Stomach (tissue), 4 donors: Measurements from ENCODE around the gene TLR1.

ENCODE experiments used
- POLR2A ChIP-seq, 4 donors: fragments of 450-650 bp; IDR thresholded peaks; one replicate each; pipeline ENCODE4 v1.6.1; 2016; ENCODE audit warnings: antibody characterized with exemption in 4 of 4, control low read depth in 2 of 4, mild to moderate bottlenecking in 1 of 4, moderate library complexity in 1 of 4
- TF ChIP-seq, protein P1 (sequence below), 7 experiments: fragments of 450-650 bp in 4 of 7; fragments of 200-600 bp in 3 of 7; sonication (generic) in 3 of 7; IDR thresholded peaks; one replicate each; pipeline ENCODE4 v1.5.1; 2016 to 2019; ENCODE audit warnings: antibody characterized with exemption in 7 of 7, control low read depth in 2 of 7, mild to moderate bottlenecking in 1 of 7

DNA sequence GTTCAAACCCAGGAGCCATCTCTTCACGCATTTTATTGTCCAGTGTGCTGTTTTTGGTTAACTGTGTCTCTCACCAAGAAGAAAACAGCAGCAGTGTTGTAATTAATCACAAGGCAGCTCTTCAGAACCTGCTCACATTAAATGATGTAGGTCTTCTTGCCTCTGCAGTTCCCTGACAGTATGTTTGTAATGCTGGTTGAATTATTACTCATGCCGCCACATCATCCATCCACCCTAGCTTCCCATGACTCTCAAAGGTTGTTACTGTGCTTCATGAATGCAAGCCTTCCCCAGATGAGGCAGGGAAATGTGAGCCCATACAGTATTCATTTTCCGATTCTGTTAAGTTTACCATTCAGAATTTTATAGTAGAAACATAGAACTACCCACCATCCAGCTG is 39.2 kb downstream of the TLR1 start:
- TF ChIP-seq, protein P1, sequence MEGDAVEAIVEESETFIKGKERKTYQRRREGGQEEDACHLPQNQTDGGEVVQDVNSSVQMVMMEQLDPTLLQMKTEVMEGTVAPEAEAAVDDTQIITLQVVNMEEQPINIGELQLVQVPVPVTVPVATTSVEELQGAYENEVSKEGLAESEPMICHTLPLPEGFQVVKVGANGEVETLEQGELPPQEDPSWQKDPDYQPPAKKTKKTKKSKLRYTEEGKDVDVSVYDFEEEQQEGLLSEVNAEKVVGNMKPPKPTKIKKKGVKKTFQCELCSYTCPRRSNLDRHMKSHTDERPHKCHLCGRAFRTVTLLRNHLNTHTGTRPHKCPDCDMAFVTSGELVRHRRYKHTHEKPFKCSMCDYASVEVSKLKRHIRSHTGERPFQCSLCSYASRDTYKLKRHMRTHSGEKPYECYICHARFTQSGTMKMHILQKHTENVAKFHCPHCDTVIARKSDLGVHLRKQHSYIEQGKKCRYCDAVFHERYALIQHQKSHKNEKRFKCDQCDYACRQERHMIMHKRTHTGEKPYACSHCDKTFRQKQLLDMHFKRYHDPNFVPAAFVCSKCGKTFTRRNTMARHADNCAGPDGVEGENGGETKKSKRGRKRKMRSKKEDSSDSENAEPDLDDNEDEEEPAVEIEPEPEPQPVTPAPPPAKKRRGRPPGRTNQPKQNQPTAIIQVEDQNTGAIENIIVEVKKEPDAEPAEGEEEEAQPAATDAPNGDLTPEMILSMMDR (IDR thresholded peaks at IDR 0.05) = no peak
- TF ChIP-seq POLR2A (IDR thresholded peaks at IDR 0.05) = no peak
